SU-DHL-6 (cell line): ENCODE results near the gene CDSN.

ENCODE experiments used
- CTCF ChIP-seq: fragments of 200-600 bp; sonication (generic); IDR thresholded peaks from one replicate; pipeline ENCODE4 v1.5.1; 2017; ENCODE audit warnings: antibody characterized with exemption, mild to moderate bottlenecking, low read length, moderate library complexity; ENCODE audit not compliant: insufficient read depth, poor library complexity, severe bottlenecking
- EZH2phosphoT487 ChIP-seq: fragments of 200-600 bp; sonication (generic), shearing (Covaris generic); conservative IDR thresholded peaks from 2 replicates; pipeline ENCODE4 v1.6.1; 2018; ENCODE audit warnings: mild to moderate bottlenecking, antibody characterized with exemption, low read length, moderate library complexity, mixed read lengths

DNA sequence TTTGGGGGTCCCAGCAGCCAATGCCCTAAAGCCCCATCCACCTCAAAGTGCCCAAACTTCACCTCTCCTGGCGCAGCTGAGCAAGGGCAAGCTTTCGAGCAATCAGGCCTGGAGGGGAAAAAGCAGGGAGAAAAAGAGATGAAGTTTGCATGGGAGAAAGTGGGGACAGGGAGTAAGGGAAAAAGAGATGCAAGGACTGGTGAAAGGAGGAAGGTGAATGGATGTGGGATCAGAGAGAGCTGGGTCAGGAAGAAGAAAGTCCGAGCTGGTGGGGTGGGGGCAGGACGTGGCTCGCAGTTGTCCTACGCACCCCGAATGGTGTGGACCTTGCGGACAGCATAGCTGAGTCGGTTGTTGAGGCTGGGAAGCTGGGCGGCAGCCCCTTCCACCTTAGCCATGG is 25.1 kb upstream of the CDSN start:
- TF ChIP-seq CTCF = no peak
- TF ChIP-seq EZH2phosphoT487 = no peak
